GM12878 (cell line): ENCODE data around the gene TPI1. TPM values are rescaled to one million over a fixed set of nuclear protein-coding genes. Genes with fewer than 3 reads are reported as not detected.

Experiments
- ATAC-seq: fragments of 200-7000 bp; cut with Tn5 transposase; 3 replicates; pipeline ENCODE4 v1.9.1; 2020; ENCODE audit warnings: mild to moderate bottlenecking, moderate library complexity
- BruUV-seq: library from RNA; stranded (reverse); fragments of 400-500 nt; replicated peaks from 2 replicates; lab custom pipeline; 2021; lab: Mats Ljungman, UMichigan
- CTCF ChIA-PET: fragments of 300-600 bp; sonication (Branson Sonifier 250); formaldehyde crosslinking; extraction: SDS; loops from one replicate; lab custom pipeline; 2021; ENCODE audit warnings: inconsistent platforms; lab: Yijun Ruan, JAX
- POLR2A ChIA-PET: fragments of 350-600 bp; formaldehyde crosslinking; extraction: SDS; loops from one replicate; lab custom pipeline; 2021; ENCODE audit warnings: inconsistent platforms; lab: Charles Lee
- RAD21 ChIA-PET: fragments of 300-600 bp; sonication (Branson Sonifier 250); formaldehyde crosslinking; loops from one replicate; lab custom pipeline; 2023; ENCODE audit warnings: antibody characterized with exemption; ENCODE audit not compliant: unreplicated experiment; lab: Charles Lee
- SMC1A ChIA-PET: fragments of 300-600 bp; sonication (Branson Sonifier 250); formaldehyde crosslinking; loops from one replicate; lab custom pipeline; 2023; ENCODE audit not compliant: unreplicated experiment, uncharacterized antibody; lab: Charles Lee
- DNase-seq: peaks from one replicate; pipeline ENCODE4 v3.0.0-alpha.2; 2011; ENCODE audit warnings: low read depth, low spot score
- FAIRE-seq: peaks from 3 replicates; lab custom pipeline; 2011; peaks lifted over from hg19 to GRCh38; lab: Jason Lieb, UNC
- H2AFZ ChIP-seq: 2 replicates; pipeline ENCODE4 v1.6.0; 2011; ENCODE audit warnings: low read depth, low read length, control low read depth; ENCODE audit not compliant: control insufficient read depth
- H3K27ac ChIP-seq: 2 replicates; pipeline ENCODE4 v1.5.1; 2011; ENCODE audit warnings: control low read depth; ENCODE audit not compliant: control insufficient read depth, insufficient read depth
- H3K27me3 ChIP-seq, 2 experiments: replicated peaks in 1 of 2; 2 replicates each; pipeline versions ENCODE4 v1.6.0 to v1.6.1; 2011; ENCODE audit warnings: low read length in 1 of 2; ENCODE audit not compliant: control insufficient read depth in 2 of 2, insufficient read depth in 2 of 2
- H3K36me3 ChIP-seq, 2 experiments: 2 replicates each; pipeline ENCODE4 v1.5.1; 2011; ENCODE audit warnings: low read length in 1 of 2; ENCODE audit not compliant: control insufficient read depth in 2 of 2, insufficient read depth in 2 of 2
- H3K4me1 ChIP-seq: 2 replicates; pipeline ENCODE4 v1.6.1; 2011; ENCODE audit warnings: mild to moderate bottlenecking, low read length, moderate library complexity, mixed read lengths; ENCODE audit not compliant: control insufficient read depth, insufficient read depth
- H3K4me2 ChIP-seq: 2 replicates; pipeline ENCODE4 v1.6.0; 2011; ENCODE audit warnings: control low read depth; ENCODE audit not compliant: control insufficient read depth, insufficient read depth
- H3K4me3 ChIP-seq: fragments of 200-600 bp; sonication (generic); 2 replicates; pipeline ENCODE4 v1.5.1; 2016
- H3K79me2 ChIP-seq: 2 replicates; pipeline ENCODE4 v1.6.0; 2011; ENCODE audit warnings: low read length; ENCODE audit not compliant: control insufficient read depth, insufficient read depth
- H3K9ac ChIP-seq: 2 replicates; pipeline ENCODE4 v1.8.0; 2011; ENCODE audit warnings: low read length, control low read depth, mixed read lengths; ENCODE audit not compliant: control insufficient read depth, insufficient read depth
- H3K9me3 ChIP-seq: replicated peaks from 3 replicates; pipeline ENCODE4 v1.5.1; 2011; ENCODE audit warnings: mild to moderate bottlenecking, low read length; ENCODE audit not compliant: control insufficient read depth, insufficient read depth
- H4K20me1 ChIP-seq: 2 replicates; pipeline ENCODE4 v1.6.0; 2011; ENCODE audit not compliant: control insufficient read depth, insufficient read depth
- ETV6 ChIP-seq, 2 experiments: fragments of 450-650 bp in 1 of 2; IDR thresholded peaks in 1 of 2; conservative IDR thresholded peaks in 1 of 2; 2 replicates each; pipeline ENCODE4 v1.6.1; 2014; ENCODE audit warnings: antibody characterized with exemption in 1 of 2, borderline replicate concordance in 1 of 2, low read depth in 1 of 2, mild to moderate bottlenecking in 1 of 2, moderate library complexity in 1 of 2
- HCFC1 ChIP-seq: fragments of 150-350 bp; IDR thresholded peaks from 2 replicates; pipeline ENCODE4 v1.6.1; 2014; ENCODE audit warnings: low read length
- HDAC2 ChIP-seq: fragments of 200-600 bp; sonication (generic); IDR thresholded peaks from 2 replicates; pipeline ENCODE4 v1.6.1; 2017
- MTA2 ChIP-seq: fragments of 450-650 bp; IDR thresholded peaks from 2 replicates; pipeline ENCODE4 v1.6.1; 2016; ENCODE audit warnings: low read depth, mild to moderate bottlenecking, moderate library complexity
- POLR2AphosphoS2 ChIP-seq: IDR thresholded peaks from 2 replicates; pipeline ENCODE4 v1.6.1; 2011; ENCODE audit warnings: low read depth, mild to moderate bottlenecking, low read length, improper control_type of control experiment, moderate library complexity
- SP1 ChIP-seq: IDR thresholded peaks from one replicate; pipeline ENCODE4 v1.6.1; 2011; ENCODE audit warnings: low read depth, low read length
- YBX1 ChIP-seq: fragments of 450-650 bp; IDR thresholded peaks from 2 replicates; pipeline ENCODE4 v1.6.1; 2016; ENCODE audit warnings: antibody characterized with exemption
- WGBS: methylation state at CpG from one replicate; pipeline ENCODE4 v1.1.6; 2016; ENCODE audit warnings: low lambda C conversion rate; ENCODE audit not compliant: insufficient replicate concordance, insufficient coverage; ENCODE audit errors: missing lambda C conversion rate; 5-methylcytosine and 5-hydroxymethylcytosine counted together
- in situ Hi-C: fragments of 300-500 bp; cut with MboI; formaldehyde crosslinking; loops from 9 replicates; pipeline ENCODE4 v1.14.3; 2018; ENCODE audit warnings: mixed read lengths
- intact Hi-C: fragments of 100-400 bp; cut with micrococcal nuclease; formaldehyde crosslinking; loops from one replicate; pipeline ENCODE4 v1.14.2; 2022; ENCODE audit not compliant: unreplicated experiment
- polyA plus RNA-seq, 11 experiments: library from polyadenylated mRNA; depleted of rRNA in 4 of 11; unstranded in 6 of 11; stranded (reverse) in 5 of 11; fragments of >200 nt; fragmentation: Nextera tagmentation in 4 of 11; fragmentation: Illumina TruSeq in 1 of 11; extraction: Ambion mirVana in 4 of 11; extraction: Trizol in 1 of 11; gene quantifications; 1 replicate in 1 of 11; 2 replicates in 10 of 11; pipeline versions ENCODE4 v1.2.1 to v1.2.3, GENCODE V29; 2011 to 2016; ENCODE audit warnings: inconsistent platforms in 2 of 11, missing spikeins in 2 of 11, low read depth in 1 of 11
- total RNA-seq, 4 experiments: library from RNA; depleted of rRNA in 3 of 4; stranded (reverse); fragments of >200 nt in 3 of 4; fragmentation: Illumina TruSeq in 1 of 4; extraction: Trizol in 1 of 4; gene quantifications; 2 replicates each; pipeline versions ENCODE4 v1.2.1 to v1.2.3, GENCODE V29; 2013 to 2021
- TF ChIP-seq, protein P1 (sequence below): IDR thresholded peaks from 2 replicates; pipeline ENCODE4 v1.6.1; 2011; ENCODE audit warnings: mild to moderate bottlenecking, low read depth, low read length, moderate library complexity; ENCODE audit not compliant: insufficient replicate concordance
- TF ChIP-seq, protein P2 (sequence below): fragments of 450-650 bp; formaldehyde crosslinking; IDR thresholded peaks from 2 replicates; pipeline ENCODE4 v1.4.0; 2020; ENCODE audit warnings: mild to moderate bottlenecking, moderate library complexity
- TF ChIP-seq, protein P3 (sequence below): fragments of 150-350 bp; IDR thresholded peaks from 2 replicates; pipeline ENCODE4 v1.6.1; 2016; ENCODE audit warnings: low read depth, low read length
- TF ChIP-seq, protein P4 (sequence below): fragments of 450-650 bp; IDR thresholded peaks from 2 replicates; pipeline ENCODE4 v1.6.1; 2017; ENCODE audit warnings: mild to moderate bottlenecking, moderate library complexity

Gene TPI1
- total and polyA plus RNA-seq, 10 of the 15 experiments (the other 5 are each of a cell fraction or from before 2014, with no cell fraction given) = 916 to 7,349 (median 1,677) TPM

DNA sequence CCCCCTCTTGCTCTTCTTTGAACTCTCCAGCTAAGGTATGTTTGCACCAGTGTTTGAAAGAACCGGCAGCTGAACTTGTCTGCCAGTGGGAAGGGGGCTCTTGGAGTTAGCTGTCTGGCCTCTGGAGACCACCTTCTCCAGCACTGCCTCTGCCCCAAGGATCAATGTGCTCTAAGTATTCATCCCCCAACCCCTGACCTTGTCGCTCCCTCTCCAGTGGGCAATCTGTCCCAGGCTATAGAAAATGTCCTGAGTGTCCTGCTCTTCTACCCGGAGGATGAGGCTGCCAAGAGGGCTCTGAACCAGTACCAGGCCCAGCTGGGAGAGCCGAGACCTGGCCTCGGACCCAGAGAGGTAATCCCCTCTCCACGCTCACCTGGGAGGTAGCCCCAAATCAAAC, 36.3 kb upstream of the TPI1 start:
- DNase-seq = no peak
- H3K9ac ChIP-seq = no peak overlapping the region
- in situ Hi-C loops (no loop called here), intact Hi-C loops (no loop called here)
- ATAC-seq = no peak
- BruUV-seq = no TSS peak
- RAD21 ChIA-PET = interaction anchor here (0.6 to 3.0 kb wide), 3 partner anchors 9 to 91 kb away, joined by 3 to 14 read pairs (median 3); partner anchors contain the start of gene MLF2
- peaks cover 4% of the 10 kb centered on the region for H3K4me1 ChIP-seq
- no peak overlapping the region for H3K4me2 ChIP-seq
- H3K4me3 ChIP-seq = no peak overlapping the region
- POLR2A ChIA-PET = interaction anchor here (0.8 kb wide), 1 partner anchor 21 kb away, joined by 3 read pairs; the partner anchor contains the start of gene USP5
- H3K27ac ChIP-seq = no peak overlapping the region
- TF ChIP-seq, protein P1, sequence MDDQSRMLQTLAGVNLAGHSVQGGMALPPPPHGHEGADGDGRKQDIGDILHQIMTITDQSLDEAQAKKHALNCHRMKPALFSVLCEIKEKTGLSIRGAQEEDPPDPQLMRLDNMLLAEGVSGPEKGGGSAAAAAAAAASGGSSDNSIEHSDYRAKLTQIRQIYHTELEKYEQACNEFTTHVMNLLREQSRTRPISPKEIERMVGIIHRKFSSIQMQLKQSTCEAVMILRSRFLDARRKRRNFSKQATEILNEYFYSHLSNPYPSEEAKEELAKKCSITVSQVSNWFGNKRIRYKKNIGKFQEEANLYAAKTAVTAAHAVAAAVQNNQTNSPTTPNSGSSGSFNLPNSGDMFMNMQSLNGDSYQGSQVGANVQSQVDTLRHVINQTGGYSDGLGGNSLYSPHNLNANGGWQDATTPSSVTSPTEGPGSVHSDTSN = no peak
- no peak for TF ChIP-seq YBX1
- TF ChIP-seq, protein P2, sequence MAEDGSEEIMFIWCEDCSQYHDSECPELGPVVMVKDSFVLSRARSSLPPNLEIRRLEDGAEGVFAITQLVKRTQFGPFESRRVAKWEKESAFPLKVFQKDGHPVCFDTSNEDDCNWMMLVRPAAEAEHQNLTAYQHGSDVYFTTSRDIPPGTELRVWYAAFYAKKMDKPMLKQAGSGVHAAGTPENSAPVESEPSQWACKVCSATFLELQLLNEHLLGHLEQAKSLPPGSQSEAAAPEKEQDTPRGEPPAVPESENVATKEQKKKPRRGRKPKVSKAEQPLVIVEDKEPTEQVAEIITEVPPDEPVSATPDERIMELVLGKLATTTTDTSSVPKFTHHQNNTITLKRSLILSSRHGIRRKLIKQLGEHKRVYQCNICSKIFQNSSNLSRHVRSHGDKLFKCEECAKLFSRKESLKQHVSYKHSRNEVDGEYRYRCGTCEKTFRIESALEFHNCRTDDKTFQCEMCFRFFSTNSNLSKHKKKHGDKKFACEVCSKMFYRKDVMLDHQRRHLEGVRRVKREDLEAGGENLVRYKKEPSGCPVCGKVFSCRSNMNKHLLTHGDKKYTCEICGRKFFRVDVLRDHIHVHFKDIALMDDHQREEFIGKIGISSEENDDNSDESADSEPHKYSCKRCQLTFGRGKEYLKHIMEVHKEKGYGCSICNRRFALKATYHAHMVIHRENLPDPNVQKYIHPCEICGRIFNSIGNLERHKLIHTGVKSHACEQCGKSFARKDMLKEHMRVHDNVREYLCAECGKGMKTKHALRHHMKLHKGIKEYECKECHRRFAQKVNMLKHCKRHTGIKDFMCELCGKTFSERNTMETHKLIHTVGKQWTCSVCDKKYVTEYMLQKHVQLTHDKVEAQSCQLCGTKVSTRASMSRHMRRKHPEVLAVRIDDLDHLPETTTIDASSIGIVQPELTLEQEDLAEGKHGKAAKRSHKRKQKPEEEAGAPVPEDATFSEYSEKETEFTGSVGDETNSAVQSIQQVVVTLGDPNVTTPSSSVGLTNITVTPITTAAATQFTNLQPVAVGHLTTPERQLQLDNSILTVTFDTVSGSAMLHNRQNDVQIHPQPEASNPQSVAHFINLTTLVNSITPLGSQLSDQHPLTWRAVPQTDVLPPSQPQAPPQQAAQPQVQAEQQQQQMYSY (CRISPR knock-in tag) = no peak
- no peak for TF ChIP-seq HCFC1
- TF ChIP-seq MTA2 = no peak
- no peak for TF ChIP-seq SP1
- TF ChIP-seq, protein P3, sequence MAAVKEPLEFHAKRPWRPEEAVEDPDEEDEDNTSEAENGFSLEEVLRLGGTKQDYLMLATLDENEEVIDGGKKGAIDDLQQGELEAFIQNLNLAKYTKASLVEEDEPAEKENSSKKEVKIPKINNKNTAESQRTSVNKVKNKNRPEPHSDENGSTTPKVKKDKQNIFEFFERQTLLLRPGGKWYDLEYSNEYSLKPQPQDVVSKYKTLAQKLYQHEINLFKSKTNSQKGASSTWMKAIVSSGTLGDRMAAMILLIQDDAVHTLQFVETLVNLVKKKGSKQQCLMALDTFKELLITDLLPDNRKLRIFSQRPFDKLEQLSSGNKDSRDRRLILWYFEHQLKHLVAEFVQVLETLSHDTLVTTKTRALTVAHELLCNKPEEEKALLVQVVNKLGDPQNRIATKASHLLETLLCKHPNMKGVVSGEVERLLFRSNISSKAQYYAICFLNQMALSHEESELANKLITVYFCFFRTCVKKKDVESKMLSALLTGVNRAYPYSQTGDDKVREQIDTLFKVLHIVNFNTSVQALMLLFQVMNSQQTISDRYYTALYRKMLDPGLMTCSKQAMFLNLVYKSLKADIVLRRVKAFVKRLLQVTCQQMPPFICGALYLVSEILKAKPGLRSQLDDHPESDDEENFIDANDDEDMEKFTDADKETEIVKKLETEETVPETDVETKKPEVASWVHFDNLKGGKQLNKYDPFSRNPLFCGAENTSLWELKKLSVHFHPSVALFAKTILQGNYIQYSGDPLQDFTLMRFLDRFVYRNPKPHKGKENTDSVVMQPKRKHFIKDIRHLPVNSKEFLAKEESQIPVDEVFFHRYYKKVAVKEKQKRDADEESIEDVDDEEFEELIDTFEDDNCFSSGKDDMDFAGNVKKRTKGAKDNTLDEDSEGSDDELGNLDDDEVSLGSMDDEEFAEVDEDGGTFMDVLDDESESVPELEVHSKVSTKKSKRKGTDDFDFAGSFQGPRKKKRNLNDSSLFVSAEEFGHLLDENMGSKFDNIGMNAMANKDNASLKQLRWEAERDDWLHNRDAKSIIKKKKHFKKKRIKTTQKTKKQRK = no peak
- no peak for TF ChIP-seq POLR2AphosphoS2
- no peak for TF ChIP-seq HDAC2
- TF ChIP-seq, protein P4, sequence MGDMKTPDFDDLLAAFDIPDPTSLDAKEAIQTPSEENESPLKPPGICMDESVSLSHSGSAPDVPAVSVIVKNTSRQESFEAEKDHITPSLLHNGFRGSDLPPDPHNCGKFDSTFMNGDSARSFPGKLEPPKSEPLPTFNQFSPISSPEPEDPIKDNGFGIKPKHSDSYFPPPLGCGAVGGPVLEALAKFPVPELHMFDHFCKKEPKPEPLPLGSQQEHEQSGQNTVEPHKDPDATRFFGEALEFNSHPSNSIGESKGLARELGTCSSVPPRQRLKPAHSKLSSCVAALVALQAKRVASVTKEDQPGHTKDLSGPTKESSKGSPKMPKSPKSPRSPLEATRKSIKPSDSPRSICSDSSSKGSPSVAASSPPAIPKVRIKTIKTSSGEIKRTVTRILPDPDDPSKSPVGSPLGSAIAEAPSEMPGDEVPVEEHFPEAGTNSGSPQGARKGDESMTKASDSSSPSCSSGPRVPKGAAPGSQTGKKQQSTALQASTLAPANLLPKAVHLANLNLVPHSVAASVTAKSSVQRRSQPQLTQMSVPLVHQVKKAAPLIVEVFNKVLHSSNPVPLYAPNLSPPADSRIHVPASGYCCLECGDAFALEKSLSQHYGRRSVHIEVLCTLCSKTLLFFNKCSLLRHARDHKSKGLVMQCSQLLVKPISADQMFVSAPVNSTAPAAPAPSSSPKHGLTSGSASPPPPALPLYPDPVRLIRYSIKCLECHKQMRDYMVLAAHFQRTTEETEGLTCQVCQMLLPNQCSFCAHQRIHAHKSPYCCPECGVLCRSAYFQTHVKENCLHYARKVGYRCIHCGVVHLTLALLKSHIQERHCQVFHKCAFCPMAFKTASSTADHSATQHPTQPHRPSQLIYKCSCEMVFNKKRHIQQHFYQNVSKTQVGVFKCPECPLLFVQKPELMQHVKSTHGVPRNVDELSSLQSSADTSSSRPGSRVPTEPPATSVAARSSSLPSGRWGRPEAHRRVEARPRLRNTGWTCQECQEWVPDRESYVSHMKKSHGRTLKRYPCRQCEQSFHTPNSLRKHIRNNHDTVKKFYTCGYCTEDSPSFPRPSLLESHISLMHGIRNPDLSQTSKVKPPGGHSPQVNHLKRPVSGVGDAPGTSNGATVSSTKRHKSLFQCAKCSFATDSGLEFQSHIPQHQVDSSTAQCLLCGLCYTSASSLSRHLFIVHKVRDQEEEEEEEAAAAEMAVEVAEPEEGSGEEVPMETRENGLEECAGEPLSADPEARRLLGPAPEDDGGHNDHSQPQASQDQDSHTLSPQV = no peak
- no peak for TF ChIP-seq ETV6 (conservative IDR thresholded peaks at IDR 0.05 in 1 of 2, IDR thresholded peaks at IDR 0.05 in 1 of 2; ENCODE audit: borderline replicate concordance in 1 of 2, low read depth in 1 of 2)
- SMC1A ChIA-PET = interaction anchor here (0.7 kb wide), 1 partner anchor 78 kb away, joined by 3 read pairs; the partner anchor contains the start of gene MLF2
- WGBS = 37% methylated on average over 6 of the region's 6 CpGs
- H3K27me3 ChIP-seq = peaks cover 17 to 23% of the 10 kb centered on the region in 2 experiments
- H2AFZ ChIP-seq = no peak overlapping the region
- CTCF ChIA-PET = interaction anchor here (0.6 to 6.8 kb wide), 5 partner anchors 9 to 78 kb away, joined by 3 to 72 read pairs (median 5); partner anchors contain the start of genes CDCA3, MLF2 and USP5
- H3K9me3 ChIP-seq = no peaks in the 10 kb centered on the region
- no peaks in the 10 kb centered on the region for H3K36me3 ChIP-seq
- H3K79me2 ChIP-seq = no peaks in the 10 kb centered on the region
- no peak for FAIRE-seq
- H4K20me1 ChIP-seq = no peaks in the 10 kb centered on the region
